BLaER1 treated with 17β-estradiol and CSF1 and Interleukin-3, amounts not matched to agents 10 nM and 100 nM (cell line): ENCODE data around the gene CTSH.

Experiments used
- H3K27ac ChIP-seq, 11 experiments: shearing (Covaris generic); formaldehyde crosslinking; 2 replicates each; pipeline ENCODE4 v1.8.1; 2022
- H3K27me3 ChIP-seq, 11 experiments: shearing (Covaris generic); formaldehyde crosslinking; 2 replicates each; pipeline ENCODE4 v1.8.1; 2022
- H3K36me3 ChIP-seq, 11 experiments: shearing (Covaris generic); formaldehyde crosslinking; 2 replicates each; pipeline ENCODE4 v1.8.1; 2022
- H3K4me1 ChIP-seq, 10 experiments: shearing (Covaris generic); formaldehyde crosslinking; 2 replicates each; pipeline ENCODE4 v1.8.1; 2022
- H3K4me2 ChIP-seq, 11 experiments: shearing (Covaris generic); formaldehyde crosslinking; 2 replicates each; pipeline ENCODE4 v1.8.1; 2022
- H3K4me3 ChIP-seq, 10 experiments: shearing (Covaris generic); formaldehyde crosslinking; 2 replicates each; pipeline ENCODE4 v1.8.1; 2022
- H3K9ac ChIP-seq, 11 experiments: shearing (Covaris generic); formaldehyde crosslinking; 2 replicates each; pipeline ENCODE4 v1.8.1; 2022
- H3K9me3 ChIP-seq, 11 experiments: shearing (Covaris generic); formaldehyde crosslinking; replicated peaks in 1 of 11; 2 replicates each; pipeline ENCODE4 v1.8.1; 2022
- H4K20me1 ChIP-seq, 11 experiments: shearing (Covaris generic); formaldehyde crosslinking; 2 replicates each; pipeline ENCODE4 v1.8.1; 2022
- Cebpa-rat ChIP-seq, 11 experiments: shearing (Covaris generic); IDR thresholded peaks; 2 replicates each; pipeline ENCODE4 v1.8.1; 2022

The CTSH gene

GRCh38 chr15:78950902-78951840 is 6.3 kb upstream of the CTSH start:
- Histone ChIP-seq H3K9ac (0 out of 22 replicates have a peak overlapping the region, but pooled peaks of 1 of the 11 experiments have one; percentile 8), H4K20me1 (no peaks in the 10 kb centered on the region), H3K36me3 (no peaks in the 10 kb centered on the region), H3K9me3 (no peaks in the 10 kb centered on the region), H3K27me3 (no peaks in the 10 kb centered on the region), H3K4me3 (no peak overlapping the region), H3K4me2 (peak overlapping the region; percentile 60 to 86 (median 75)), H3K27ac (no peak overlapping the region; a peak in 1 of 22 replicates), H3K4me1 (peaks cover 20 to 38% (median 24%) of the 10 kb centered on the region in 10 experiments)
- TF ChIP-seq Cebpa-rat (IDR thresholded peaks at IDR 0.05) = no peak

GRCh38 chr15:78950343-78950742 is 5.5 kb upstream of the CTSH start:
- peak overlapping the region in 7 of 11 experiments; percentile 60 to 86 (median 75); a peak in 8 of 22 replicates for H3K4me2 ChIP-seq
- no peaks in the 10 kb centered on the region for H3K36me3 ChIP-seq
- no peaks in the 10 kb centered on the region for H3K27me3 ChIP-seq
- H3K9me3 ChIP-seq = no peaks in the 10 kb centered on the region
- H3K9ac ChIP-seq = no peak overlapping the region
- no peak overlapping the region for H3K4me3 ChIP-seq
- H4K20me1 ChIP-seq = no peaks in the 10 kb centered on the region
- peaks cover 20 to 42% (median 28%) of the 10 kb centered on the region in 10 experiments for H3K4me1 ChIP-seq
- no peak overlapping the region for H3K27ac ChIP-seq
- no peak for TF ChIP-seq Cebpa-rat (IDR thresholded peaks at IDR 0.05)

GRCh38 chr15:78949461-78949860 is 4.6 kb upstream of the CTSH start:
- Histone ChIP-seq H3K4me3 (no peak overlapping the region), H3K9ac (no peak overlapping the region), H3K4me2 (no peak overlapping the region), H3K27ac (no peak overlapping the region), H3K27me3 (no peaks in the 10 kb centered on the region), H3K9me3 (no peaks in the 10 kb centered on the region), H3K36me3 (no peaks in the 10 kb centered on the region), H4K20me1 (no peaks in the 10 kb centered on the region), H3K4me1 (peaks cover 23 to 49% (median 30%) of the 10 kb centered on the region in 10 experiments)
- no peak for TF ChIP-seq Cebpa-rat (IDR thresholded peaks at IDR 0.05)

GRCh38 chr15:78947506-78947905 is 2.7 kb upstream of the CTSH start:
- Histone ChIP-seq H3K9ac (no peak overlapping the region), H3K27me3 (no peaks in the 10 kb centered on the region), H3K9me3 (no peaks in the 10 kb centered on the region), H3K4me3 (no peak overlapping the region), H4K20me1 (no peaks in the 10 kb centered on the region), H3K36me3 (peaks cover 0 to 10% (median 0%) of the 10 kb centered on the region in 11 experiments; a peak in 5 of 22 replicates), H3K27ac (no peak overlapping the region), H3K4me1 (peaks cover 24 to 69% (median 47%) of the 10 kb centered on the region in 10 experiments), H3K4me2 (no peak overlapping the region)
- no peak for TF ChIP-seq Cebpa-rat (IDR thresholded peaks at IDR 0.05)

- TF ChIP-seq Cebpa-rat (IDR thresholded peaks at IDR 0.05) = no peak
- Histone ChIP-seq H3K4me2 (peak overlapping the region in 6 of 11 experiments; percentile 13 to 26 (median 18); a peak in 6 of 22 replicates), H3K27me3 (no peaks in the 10 kb centered on the region), H4K20me1 (no peaks in the 10 kb centered on the region), H3K4me3 (no peak overlapping the region), H3K4me1 (peaks cover 21 to 62% (median 43%) of the 10 kb centered on the region in 10 experiments), H3K9ac (no peak overlapping the region), H3K36me3 (peaks cover 0 to 15% (median 0%) of the 10 kb centered on the region in 11 experiments; a peak in 5 of 22 replicates), H3K27ac (no peak overlapping the region), H3K9me3 (no peaks in the 10 kb centered on the region)
These were observed 1.6 kb upstream of the CTSH start for GRCh38 chr15:78946493-78946892.

GRCh38 chr15:78944202-78944625 is 632 bp downstream of the CTSH start:
- Histone ChIP-seq H3K27ac (peak overlapping the region; percentile 66 to 89 (median 82)), H3K27me3 (no peaks in the 10 kb centered on the region), H4K20me1 (no peaks in the 10 kb centered on the region), H3K9me3 (no peaks in the 10 kb centered on the region), H3K4me2 (peak overlapping the region; percentile 87 to 100 (median 98)), H3K36me3 (peaks cover 0 to 31% (median 5%) of the 10 kb centered on the region in 11 experiments; a peak in 6 of 22 replicates), H3K9ac (peak overlapping the region; percentile 78 to 95 (median 88)), H3K4me1 (peaks cover 32 to 60% (median 50%) of the 10 kb centered on the region in 10 experiments), H3K4me3 (peak overlapping the region; percentile 64 to 99 (median 76))
- no peak for TF ChIP-seq Cebpa-rat (IDR thresholded peaks at IDR 0.05)

GRCh38 chr15:78943692-78944091 is 1.2 kb downstream of the CTSH start:
- Histone ChIP-seq H3K4me2 (peak overlapping the region; percentile 87 to 100 (median 98)), H4K20me1 (no peaks in the 10 kb centered on the region), H3K36me3 (peaks cover 0 to 31% (median 5%) of the 10 kb centered on the region in 11 experiments; a peak in 6 of 22 replicates), H3K27ac (peak overlapping the region; percentile 66 to 89 (median 82); a peak in 20 of 22 replicates), H3K4me1 (peaks cover 36 to 62% (median 53%) of the 10 kb centered on the region in 10 experiments), H3K4me3 (peak overlapping the region; percentile 64 to 99 (median 76); a peak in 19 of 20 replicates), H3K9me3 (no peaks in the 10 kb centered on the region), H3K27me3 (no peaks in the 10 kb centered on the region), H3K9ac (peak overlapping the region; percentile 78 to 95 (median 88); a peak in 21 of 22 replicates)
- TF ChIP-seq Cebpa-rat (IDR thresholded peaks at IDR 0.05) = no peak

- H3K27me3 ChIP-seq = no peaks in the 10 kb centered on the region
- peaks cover 0 to 39% (median 11%) of the 10 kb centered on the region in 11 experiments; a peak in 9 of 22 replicates for H3K36me3 ChIP-seq
- H3K27ac ChIP-seq = peak overlapping the region in 6 of 11 experiments; percentile 22 to 89 (median 84); a peak in 12 of 22 replicates
- TF ChIP-seq Cebpa-rat (IDR thresholded peaks at IDR 0.05) = no peak
- H4K20me1 ChIP-seq = no peaks in the 10 kb centered on the region
- peak overlapping the region in 5 of 11 experiments; percentile 85 to 95 (median 90); a peak in 9 of 22 replicates for H3K9ac ChIP-seq
- peaks cover 45 to 72% (median 62%) of the 10 kb centered on the region in 10 experiments for H3K4me1 ChIP-seq
- peak overlapping the region in 5 of 10 experiments; percentile 73 to 99 (median 89); a peak in 9 of 20 replicates for H3K4me3 ChIP-seq
- no peaks in the 10 kb centered on the region for H3K9me3 ChIP-seq
- peak overlapping the region; percentile 87 to 100 (median 98); a peak in 20 of 22 replicates for H3K4me2 ChIP-seq
These were observed 2.1 kb downstream of the CTSH start for GRCh38 chr15:78942741-78943140.
